ENCODE data around the gene EPGN. TPM values are rescaled to one million over a fixed set of nuclear protein-coding genes. Genes with fewer than 3 reads are reported as not detected.
"Not testable (repeated sequence)": the region's sequence is repeated elsewhere in the genome, so short reads cannot be mapped to it uniquely, and the experiment has no call there.

EPGN gene
- total and polyA plus RNA-seq, 2 donors (not counting 1 experiment from before 2014, with no cell fraction given), result 0.77 TPM; not detected in 1

DNA sequence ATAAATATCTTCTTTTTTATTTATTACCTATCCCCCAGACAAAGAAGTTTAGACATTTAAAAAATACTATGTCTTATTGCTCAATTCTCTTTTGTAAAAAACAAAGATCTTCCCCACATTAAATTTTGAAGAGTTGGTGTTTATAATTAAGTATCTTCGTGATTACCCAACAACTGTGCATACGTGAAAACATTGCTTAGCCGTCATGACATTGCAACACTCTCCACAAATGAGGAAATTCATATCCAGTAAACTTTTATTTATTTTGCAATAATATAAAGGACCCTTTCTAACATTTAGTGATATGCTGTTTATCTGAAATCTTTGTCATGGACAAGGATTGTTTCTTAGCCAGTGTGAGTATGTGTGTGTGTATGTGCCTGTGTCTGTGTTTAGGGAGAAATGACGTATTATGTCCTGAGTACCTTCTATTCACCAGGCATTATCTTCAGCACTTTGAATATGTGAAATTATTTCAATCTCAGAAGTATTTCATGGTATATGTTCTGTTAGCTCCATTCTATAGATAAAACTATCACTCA is 30.6 kb downstream of the EPGN start:
- H3K27ac ChIP-seq (ENCODE audit: insufficient read depth, low read length), result no peak overlapping the region
- no peak overlapping the region for H3K4me3 ChIP-seq (replicated peaks in 1 of 4; ENCODE audit: control extremely low read depth in 1 of 4, insufficient read depth in 1 of 4, low read depth in 3 of 4, low read length in 4 of 4)
- H3K36me3 ChIP-seq (ENCODE audit: control insufficient read depth, insufficient read depth, low read length), result no peaks in the 10 kb centered on the region
- H2AFZ ChIP-seq (ENCODE audit: low read length), result no peak overlapping the region
- no peaks in the 10 kb centered on the region for H3K4me1 ChIP-seq (ENCODE audit: control insufficient read depth, extremely low read depth, insufficient read depth, low read length)
- H3K79me2 ChIP-seq (ENCODE audit: control insufficient read depth, insufficient read depth, low read length), result no peaks in the 10 kb centered on the region
- H3K27me3 ChIP-seq (ENCODE audit: control insufficient read depth, insufficient read depth, low read length), result no peaks in the 10 kb centered on the region
- no peak overlapping the region for H3K9ac ChIP-seq (ENCODE audit: insufficient read depth, low read length)
- TF ChIP-seq EZH2 (IDR thresholded peaks at IDR 0.05; ENCODE audit: low read length, missing control alignments), result no peak
- TF ChIP-seq, protein P1, sequence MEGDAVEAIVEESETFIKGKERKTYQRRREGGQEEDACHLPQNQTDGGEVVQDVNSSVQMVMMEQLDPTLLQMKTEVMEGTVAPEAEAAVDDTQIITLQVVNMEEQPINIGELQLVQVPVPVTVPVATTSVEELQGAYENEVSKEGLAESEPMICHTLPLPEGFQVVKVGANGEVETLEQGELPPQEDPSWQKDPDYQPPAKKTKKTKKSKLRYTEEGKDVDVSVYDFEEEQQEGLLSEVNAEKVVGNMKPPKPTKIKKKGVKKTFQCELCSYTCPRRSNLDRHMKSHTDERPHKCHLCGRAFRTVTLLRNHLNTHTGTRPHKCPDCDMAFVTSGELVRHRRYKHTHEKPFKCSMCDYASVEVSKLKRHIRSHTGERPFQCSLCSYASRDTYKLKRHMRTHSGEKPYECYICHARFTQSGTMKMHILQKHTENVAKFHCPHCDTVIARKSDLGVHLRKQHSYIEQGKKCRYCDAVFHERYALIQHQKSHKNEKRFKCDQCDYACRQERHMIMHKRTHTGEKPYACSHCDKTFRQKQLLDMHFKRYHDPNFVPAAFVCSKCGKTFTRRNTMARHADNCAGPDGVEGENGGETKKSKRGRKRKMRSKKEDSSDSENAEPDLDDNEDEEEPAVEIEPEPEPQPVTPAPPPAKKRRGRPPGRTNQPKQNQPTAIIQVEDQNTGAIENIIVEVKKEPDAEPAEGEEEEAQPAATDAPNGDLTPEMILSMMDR (conservative IDR thresholded peaks at IDR 0.05 in 1 of 2, IDR thresholded peaks at IDR 0.05 in 1 of 2; ENCODE audit: low read depth in 1 of 2, low read length in 2 of 2), result no peak
- H3K9me3 ChIP-seq (ENCODE audit: control insufficient read depth, insufficient read depth, low read depth, low read length), result no peaks in the 10 kb centered on the region
- H3K4me2 ChIP-seq (ENCODE audit: extremely low read depth, insufficient read depth, low read length), result no peak overlapping the region
- peak in 1 of 2 donors; percentile 88 for DNase-seq (ENCODE audit: low read depth in 2 of 2)
- no peaks in the 10 kb centered on the region for H4K20me1 ChIP-seq (ENCODE audit: control insufficient read depth, extremely low read depth, insufficient read depth, low read length)

- Histone ChIP-seq H3K27ac (ENCODE audit: insufficient read depth, low read length) (no peak overlapping the region), H3K4me2 (ENCODE audit: extremely low read depth, insufficient read depth, low read length) (no peak overlapping the region), H3K4me3 (replicated peaks in 1 of 4; ENCODE audit: control extremely low read depth in 1 of 4, insufficient read depth in 1 of 4, low read depth in 3 of 4, low read length in 4 of 4) (no peak overlapping the region), H3K79me2 (ENCODE audit: control insufficient read depth, insufficient read depth, low read length) (no peaks in the 10 kb centered on the region), H3K9ac (ENCODE audit: insufficient read depth, low read length) (no peak overlapping the region), H3K9me3 (ENCODE audit: control insufficient read depth, insufficient read depth, low read depth, low read length) (no peaks in the 10 kb centered on the region), H4K20me1 (ENCODE audit: control insufficient read depth, extremely low read depth, insufficient read depth, low read length) (no peaks in the 10 kb centered on the region), H2AFZ (ENCODE audit: low read length) (no peak overlapping the region), H3K27me3 (ENCODE audit: control insufficient read depth, insufficient read depth, low read length) (no peaks in the 10 kb centered on the region), H3K4me1 (ENCODE audit: control insufficient read depth, extremely low read depth, insufficient read depth, low read length) (no peaks in the 10 kb centered on the region), H3K36me3 (ENCODE audit: control insufficient read depth, insufficient read depth, low read length) (no peaks in the 10 kb centered on the region)
- DNase-seq (ENCODE audit: low read depth in 2 of 2), result no peak
- no peak for TF ChIP-seq EZH2 (IDR thresholded peaks at IDR 0.05; ENCODE audit: low read length, missing control alignments)
- TF ChIP-seq, protein P1 (conservative IDR thresholded peaks at IDR 0.05 in 1 of 2, IDR thresholded peaks at IDR 0.05 in 1 of 2; ENCODE audit: low read depth in 1 of 2, low read length in 2 of 2), result no peak
Observed at GRCh38 chr4:74339501-74339900, 31.2 kb downstream of the EPGN start.

DNA sequence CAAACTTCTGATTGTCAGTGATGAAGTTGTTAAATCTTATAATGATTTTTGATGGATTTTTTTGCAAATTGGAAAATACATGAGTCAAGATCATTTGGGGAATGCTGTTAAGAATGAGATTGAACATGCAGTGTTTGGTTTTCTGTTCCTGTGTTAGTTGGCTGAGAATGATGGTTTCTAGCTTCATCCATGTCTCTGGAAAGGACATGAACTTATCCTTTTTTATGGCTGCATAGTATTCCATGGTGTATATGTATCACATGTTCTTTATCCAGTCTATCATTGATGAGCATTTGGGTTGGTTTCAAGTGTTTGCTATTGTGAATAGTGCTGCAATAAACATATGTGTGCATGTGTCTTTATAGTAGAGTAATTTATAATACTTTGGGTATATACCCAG is 32.2 kb downstream of the EPGN start:
- H3K79me2 ChIP-seq (ENCODE audit: control insufficient read depth, insufficient read depth, low read length); H3K27ac ChIP-seq (ENCODE audit: insufficient read depth, low read length); H3K36me3 ChIP-seq (ENCODE audit: control insufficient read depth, insufficient read depth, low read length); H3K4me3 ChIP-seq (replicated peaks in 1 of 4; ENCODE audit: control extremely low read depth in 1 of 4, insufficient read depth in 1 of 4, low read depth in 3 of 4, low read length in 4 of 4); H4K20me1 ChIP-seq (ENCODE audit: control insufficient read depth, extremely low read depth, insufficient read depth, low read length); H3K9ac ChIP-seq (ENCODE audit: insufficient read depth, low read length); H2AFZ ChIP-seq (ENCODE audit: low read length); DNase-seq (ENCODE audit: low read depth in 2 of 2); H3K9me3 ChIP-seq (ENCODE audit: control insufficient read depth, insufficient read depth, low read depth, low read length); H3K27me3 ChIP-seq (ENCODE audit: control insufficient read depth, insufficient read depth, low read length); H3K4me1 ChIP-seq (ENCODE audit: control insufficient read depth, extremely low read depth, insufficient read depth, low read length); H3K4me2 ChIP-seq (ENCODE audit: extremely low read depth, insufficient read depth, low read length): not testable (repeated sequence)

Data from fibroblast of lung (primary cell).